ENCODE measurements around the gene BABAM2. TPM values are rescaled to one million over a fixed set of nuclear protein-coding genes. Genes with fewer than 3 reads are reported as not detected.
"Not testable (repeated sequence)": the region's sequence is repeated elsewhere in the genome, so short reads cannot be mapped to it uniquely, and the experiment has no call there.

Gene BABAM2
- total RNA-seq, result 38.4 TPM

DNA sequence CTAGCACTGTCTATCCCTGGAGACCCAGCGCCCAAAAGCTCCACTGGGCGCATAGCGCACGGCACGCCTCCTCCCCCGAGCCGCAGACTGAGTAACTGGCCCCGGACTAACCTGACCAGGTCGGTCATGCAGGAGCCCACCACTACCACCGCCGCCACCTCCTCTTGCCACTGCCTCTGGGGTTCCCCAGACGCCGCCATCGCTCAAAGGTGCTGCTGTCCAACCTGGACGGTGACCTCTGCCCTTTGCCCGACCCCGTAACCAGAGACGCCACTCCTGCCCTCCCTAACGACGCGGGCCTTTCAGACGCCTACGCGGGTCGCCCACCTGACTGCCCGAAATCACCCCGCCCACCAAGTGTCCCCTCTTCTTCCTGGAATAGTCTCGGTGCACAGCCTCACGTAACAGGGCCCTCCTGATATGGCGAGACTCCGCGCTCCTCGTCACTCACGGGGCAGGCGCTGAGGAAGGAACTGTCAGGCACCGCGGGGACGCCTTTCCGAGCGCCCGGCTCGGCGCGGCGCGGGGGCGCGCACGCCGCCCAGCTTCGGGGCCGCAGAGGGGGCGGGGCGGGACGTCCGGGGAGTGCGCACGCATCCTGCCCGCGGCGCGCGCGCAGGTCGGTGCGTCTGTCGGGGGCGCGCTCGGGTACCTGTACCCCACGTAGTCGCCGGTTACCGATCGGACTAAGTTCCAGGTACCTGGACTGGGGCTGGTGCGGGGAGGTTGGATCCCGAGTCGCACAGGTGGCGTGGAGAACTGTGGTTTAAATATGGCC, at the start of gene BABAM2, which contains the start of gene RBKS:
Gene BABAM2 (plus strand): TSS at position 584 of the 778 bp plus-strand sequence. CDS start 3,828 bp downstream, outside the sequence.
Gene RBKS (minus strand): TSS at position 242 of the 778 bp plus-strand sequence. CDS start 42 bp downstream, at position 200.
- H3K27me3 ChIP-seq (ENCODE audit: insufficient read depth, low read length), result no peaks in the 10 kb centered on the region
- H3K4me3 ChIP-seq (ENCODE audit: low read length), result peak within 1 kb of the TSS; percentile 71
- peaks cover 36% of the 10 kb centered on the region for H3K4me1 ChIP-seq (ENCODE audit: insufficient read depth, low read length)

DNA sequence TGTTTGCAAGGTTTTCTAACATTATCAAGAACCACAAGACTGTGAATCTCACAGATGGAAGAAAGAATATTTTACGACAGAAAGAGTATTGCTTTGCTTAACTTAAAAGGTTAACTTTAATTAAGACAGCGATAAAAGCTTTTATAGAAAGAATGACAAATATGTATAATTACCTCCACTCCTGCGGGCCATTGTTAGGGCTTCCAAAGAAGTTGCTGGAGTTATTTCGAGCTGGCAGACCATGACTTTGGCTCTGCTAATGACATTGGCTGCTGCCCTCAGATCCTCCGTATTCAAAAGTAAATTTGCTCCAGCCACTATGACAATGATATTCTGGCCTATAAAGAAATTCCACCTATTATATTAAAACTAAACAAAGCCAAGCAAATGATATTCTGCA, 47.6 kb upstream of the BABAM2 start:
- Histone ChIP-seq H3K4me1 (ENCODE audit: insufficient read depth, low read length) (peaks cover 6% of the 10 kb centered on the region), H3K4me3 (ENCODE audit: low read length) (no peak overlapping the region), H3K9me3 (ENCODE audit: low read depth, low read length) (no peaks in the 10 kb centered on the region), H3K27me3 (ENCODE audit: insufficient read depth, low read length) (no peaks in the 10 kb centered on the region)

More for the DNA sequence above, at the start of gene BABAM2, which contains the start of gene RBKS:
- H3K9me3 ChIP-seq (ENCODE audit: low read depth, low read length), result no peaks in the 10 kb centered on the region

DNA sequence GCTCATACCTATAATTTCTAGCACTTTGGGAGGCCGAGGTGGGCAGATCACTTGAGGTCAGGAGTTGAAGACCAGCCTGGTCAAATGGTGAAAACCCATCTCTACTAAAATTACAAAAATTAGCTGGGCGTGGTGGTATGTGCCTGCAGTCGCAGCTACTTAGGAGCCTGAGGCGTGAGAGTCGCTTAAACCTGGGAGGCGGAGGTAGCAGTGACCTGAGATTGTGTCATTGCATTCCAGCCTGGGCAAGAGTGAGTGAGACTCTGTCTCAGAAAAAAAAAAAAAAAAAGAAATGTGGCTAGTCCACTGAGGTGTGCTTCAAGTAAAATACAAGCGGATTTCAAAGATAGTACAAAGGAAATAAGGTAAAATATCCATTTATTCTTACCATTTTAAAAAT, 46.5 kb upstream of the BABAM2 start:
- H3K4me3 ChIP-seq (ENCODE audit: low read length), result no peak overlapping the region
- H3K27me3 ChIP-seq (ENCODE audit: insufficient read depth, low read length), result no peaks in the 10 kb centered on the region
- H3K4me1 ChIP-seq (ENCODE audit: insufficient read depth, low read length), result peaks cover 6% of the 10 kb centered on the region
- H3K9me3 ChIP-seq (ENCODE audit: low read depth, low read length), result no peaks in the 10 kb centered on the region

DNA sequence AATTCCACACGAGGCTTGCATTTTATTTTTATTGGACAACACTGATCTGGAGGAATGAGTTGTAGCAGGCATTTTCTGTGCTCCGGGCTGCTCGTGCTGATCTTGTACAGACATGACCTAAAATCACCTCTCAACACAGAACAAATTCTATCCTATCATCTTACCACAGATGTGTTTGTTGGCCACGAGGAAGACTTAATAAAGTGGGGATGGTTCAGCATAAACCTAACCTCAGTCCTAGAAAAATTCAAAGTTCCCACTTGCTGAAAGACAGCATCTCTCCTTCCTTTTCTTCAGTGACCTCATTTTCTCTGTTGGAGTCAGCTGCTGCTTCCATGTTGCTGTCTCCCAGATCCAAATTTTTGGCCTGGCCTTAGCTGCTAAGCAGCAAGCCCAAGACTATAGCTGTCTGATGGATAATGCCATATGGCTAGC, 45.7 kb upstream of the BABAM2 start:
- no peaks in the 10 kb centered on the region for H3K27me3 ChIP-seq (ENCODE audit: insufficient read depth, low read length)
- H3K4me1 ChIP-seq (ENCODE audit: insufficient read depth, low read length), result peaks cover 6% of the 10 kb centered on the region
- no peaks in the 10 kb centered on the region for H3K9me3 ChIP-seq (ENCODE audit: low read depth, low read length)
- no peak overlapping the region for H3K4me3 ChIP-seq (ENCODE audit: low read length)

DNA sequence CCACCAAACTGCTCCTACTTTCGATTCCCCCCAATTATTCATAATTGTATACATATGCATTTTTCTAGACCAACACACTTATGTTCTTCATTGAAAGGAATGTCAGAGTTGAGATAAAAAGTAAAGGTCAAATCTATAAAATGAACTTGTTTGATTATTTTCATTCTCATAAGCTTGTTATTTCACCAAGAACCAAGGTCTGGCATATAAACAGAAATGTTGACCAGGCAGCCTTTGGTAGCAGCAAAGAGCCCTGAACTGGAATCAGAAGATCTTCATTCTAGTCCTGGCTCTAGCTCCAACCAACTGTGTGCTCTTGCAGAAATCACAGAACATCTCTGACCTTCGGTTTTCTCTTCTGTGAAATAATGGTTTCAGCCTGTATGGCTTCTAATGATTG, 43.2 kb upstream of the BABAM2 start:
- Histone ChIP-seq H3K9me3 (ENCODE audit: low read depth, low read length) (no peaks in the 10 kb centered on the region), H3K4me1 (ENCODE audit: insufficient read depth, low read length) (no peaks in the 10 kb centered on the region), H3K27me3 (ENCODE audit: insufficient read depth, low read length) (no peaks in the 10 kb centered on the region), H3K4me3 (ENCODE audit: low read length) (no peak overlapping the region)

DNA sequence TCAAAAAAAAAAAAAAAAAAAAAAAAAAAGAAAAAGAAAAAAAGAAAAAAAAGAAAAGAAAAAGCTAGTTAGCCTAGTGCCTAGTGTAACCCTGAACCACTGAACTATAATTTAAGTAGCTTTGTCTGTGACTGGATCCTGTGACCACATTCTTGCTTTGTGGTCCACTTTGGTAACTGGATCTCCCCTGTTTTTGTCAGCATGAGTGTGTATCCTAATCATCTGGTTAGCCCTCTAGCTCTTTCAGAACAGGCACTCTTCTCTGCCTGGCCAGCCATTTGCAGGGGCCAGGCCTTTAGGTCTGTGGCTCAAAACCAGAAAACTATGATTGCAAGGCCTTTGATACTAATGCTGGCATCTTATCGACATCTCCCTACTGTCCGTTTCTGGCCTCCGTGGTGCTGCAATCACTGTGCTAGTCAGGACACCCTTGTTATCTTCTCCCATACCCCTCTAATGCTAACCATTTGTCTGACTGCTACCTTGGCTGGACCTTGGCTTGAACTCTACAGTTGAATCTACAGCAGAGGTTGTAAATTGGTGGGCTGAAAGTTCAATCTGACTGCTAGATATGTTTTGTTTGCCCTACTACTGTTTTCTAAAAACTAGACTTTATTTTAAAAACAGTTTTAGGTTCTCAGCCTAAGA, 40.8 kb upstream of the BABAM2 start:
- Histone ChIP-seq H3K27me3 (ENCODE audit: insufficient read depth, low read length) (no peaks in the 10 kb centered on the region), H3K4me1 (ENCODE audit: insufficient read depth, low read length) (no peaks in the 10 kb centered on the region), H3K4me3 (ENCODE audit: low read length) (no peak overlapping the region), H3K9me3 (ENCODE audit: low read depth, low read length) (no peaks in the 10 kb centered on the region)

DNA sequence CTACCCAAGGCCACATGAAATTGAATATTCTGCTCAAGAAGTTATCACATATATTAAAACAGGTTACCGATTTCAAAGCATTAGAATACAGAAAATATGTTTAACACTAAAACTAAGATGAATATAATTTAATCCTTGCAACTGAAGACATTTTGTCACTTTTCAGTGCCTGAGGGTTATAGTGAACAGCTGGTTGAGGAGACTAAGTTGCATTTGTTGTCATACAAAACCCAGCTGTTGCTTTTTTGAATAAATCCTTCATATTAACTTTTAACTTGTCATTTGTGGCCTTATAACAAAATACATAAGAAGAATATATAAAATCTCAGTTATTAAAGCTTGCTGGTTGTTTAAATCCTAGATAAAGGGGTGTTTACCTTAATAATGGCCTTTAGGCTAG, 37.8 kb upstream of the BABAM2 start:
- Histone ChIP-seq H3K4me3 (ENCODE audit: low read length) (no peak overlapping the region), H3K9me3 (ENCODE audit: low read depth, low read length) (no peaks in the 10 kb centered on the region), H3K4me1 (ENCODE audit: insufficient read depth, low read length) (no peaks in the 10 kb centered on the region), H3K27me3 (ENCODE audit: insufficient read depth, low read length) (no peaks in the 10 kb centered on the region)

DNA sequence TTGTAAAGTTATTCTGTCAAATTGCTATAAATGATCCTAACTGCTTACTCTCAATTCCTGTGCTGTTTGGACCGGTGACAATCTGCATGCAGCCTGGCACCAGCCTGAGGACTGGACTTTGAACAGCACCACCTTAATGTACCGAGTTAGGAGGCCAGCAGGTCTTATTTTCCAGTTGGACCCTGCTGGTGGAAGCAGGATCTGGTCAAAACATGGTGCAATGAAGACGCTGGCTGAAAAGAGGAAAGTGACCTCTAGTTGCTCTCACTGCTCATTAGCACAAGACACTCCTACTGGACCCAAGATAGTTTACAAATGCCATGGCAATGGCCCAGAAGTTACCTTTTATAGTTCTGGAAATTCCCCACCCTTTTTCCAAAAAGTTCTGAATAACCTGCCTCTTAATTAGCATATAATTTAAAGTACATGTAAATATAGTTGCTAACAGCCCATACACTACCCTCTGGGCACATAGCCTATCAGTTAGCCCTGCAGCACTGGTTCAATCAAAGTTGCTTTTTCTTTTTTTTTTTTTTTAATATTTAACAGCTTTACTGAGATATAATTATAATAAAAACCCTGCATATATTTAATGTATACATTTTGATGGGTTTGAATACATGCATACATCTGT, 36.2 kb upstream of the BABAM2 start:
- Histone ChIP-seq H3K4me1 (ENCODE audit: insufficient read depth, low read length) (no peaks in the 10 kb centered on the region), H3K27me3 (ENCODE audit: insufficient read depth, low read length) (no peaks in the 10 kb centered on the region), H3K4me3 (ENCODE audit: low read length) (no peak overlapping the region), H3K9me3 (ENCODE audit: low read depth, low read length) (no peaks in the 10 kb centered on the region)

DNA sequence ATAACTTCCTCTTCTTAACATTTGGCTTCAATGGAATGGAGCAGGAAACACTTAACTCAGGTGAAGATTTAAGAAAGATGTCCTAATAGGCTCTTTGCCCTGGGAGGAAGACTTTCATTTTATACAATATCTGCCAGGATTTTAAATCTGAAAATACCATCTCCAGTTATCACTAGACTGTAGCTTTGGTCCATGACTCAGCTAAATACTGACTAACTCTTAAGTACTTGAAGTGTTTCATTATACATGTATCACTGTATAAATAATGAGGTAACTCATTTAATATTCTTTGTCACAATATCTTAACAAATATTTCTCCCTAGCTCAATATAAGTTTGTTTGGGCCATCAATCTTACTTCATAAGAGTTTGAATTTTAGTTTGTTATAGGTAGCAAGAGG, 35.1 kb upstream of the BABAM2 start:
- Histone ChIP-seq H3K4me3 (ENCODE audit: low read length) (no peak overlapping the region), H3K9me3 (ENCODE audit: low read depth, low read length) (no peaks in the 10 kb centered on the region), H3K27me3 (ENCODE audit: insufficient read depth, low read length) (no peaks in the 10 kb centered on the region)

DNA sequence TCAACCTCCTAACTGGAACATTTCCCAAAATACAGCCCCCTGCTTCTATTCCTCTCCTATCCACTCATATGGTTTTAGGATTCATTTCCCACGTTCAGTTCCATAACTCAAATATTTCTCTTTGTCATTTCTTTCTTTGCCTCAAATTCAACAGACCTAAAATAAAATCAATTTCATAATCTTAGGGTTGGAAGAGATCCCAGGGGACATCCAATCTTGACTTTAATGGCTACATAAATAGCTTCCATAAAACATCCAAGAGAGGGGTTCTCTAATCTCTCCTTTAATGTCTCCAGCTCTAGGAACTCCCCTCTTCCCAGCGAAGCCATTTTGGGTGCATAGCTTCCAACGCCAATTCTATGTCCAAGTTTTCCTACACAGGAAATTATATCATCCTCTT, 34.1 kb upstream of the BABAM2 start:
- Histone ChIP-seq H3K27me3 (ENCODE audit: insufficient read depth, low read length) (no peaks in the 10 kb centered on the region), H3K4me1 (ENCODE audit: insufficient read depth, low read length) (no peaks in the 10 kb centered on the region), H3K9me3 (ENCODE audit: low read depth, low read length) (no peaks in the 10 kb centered on the region), H3K4me3 (ENCODE audit: low read length) (no peak overlapping the region)

More for the DNA sequence above, 35.1 kb upstream of the BABAM2 start:
- H3K4me1 ChIP-seq (ENCODE audit: insufficient read depth, low read length), result no peaks in the 10 kb centered on the region

DNA sequence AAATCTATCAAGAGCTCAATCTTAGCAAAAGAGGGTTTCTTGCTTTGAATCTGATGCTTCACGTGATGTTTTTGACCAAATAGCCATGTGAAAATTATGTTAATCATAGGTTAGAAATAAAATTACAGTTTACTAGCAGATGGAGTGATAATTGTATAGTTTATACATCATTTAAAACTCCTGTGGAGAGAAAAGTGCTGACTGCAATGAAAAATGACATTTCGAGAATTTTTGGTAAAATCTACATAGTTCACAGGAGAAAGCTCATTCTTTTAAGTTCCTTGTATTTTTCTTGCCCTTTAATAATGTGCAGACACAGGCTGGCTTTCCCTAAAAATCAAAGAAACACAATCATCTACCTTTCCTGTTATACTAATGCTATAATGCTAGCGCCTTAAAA, 33.6 kb upstream of the BABAM2 start:
- no peak overlapping the region for H3K4me3 ChIP-seq (ENCODE audit: low read length)
- H3K4me1 ChIP-seq (ENCODE audit: insufficient read depth, low read length), result no peaks in the 10 kb centered on the region
- no peaks in the 10 kb centered on the region for H3K9me3 ChIP-seq (ENCODE audit: low read depth, low read length)
- H3K27me3 ChIP-seq (ENCODE audit: insufficient read depth, low read length), result no peaks in the 10 kb centered on the region

DNA sequence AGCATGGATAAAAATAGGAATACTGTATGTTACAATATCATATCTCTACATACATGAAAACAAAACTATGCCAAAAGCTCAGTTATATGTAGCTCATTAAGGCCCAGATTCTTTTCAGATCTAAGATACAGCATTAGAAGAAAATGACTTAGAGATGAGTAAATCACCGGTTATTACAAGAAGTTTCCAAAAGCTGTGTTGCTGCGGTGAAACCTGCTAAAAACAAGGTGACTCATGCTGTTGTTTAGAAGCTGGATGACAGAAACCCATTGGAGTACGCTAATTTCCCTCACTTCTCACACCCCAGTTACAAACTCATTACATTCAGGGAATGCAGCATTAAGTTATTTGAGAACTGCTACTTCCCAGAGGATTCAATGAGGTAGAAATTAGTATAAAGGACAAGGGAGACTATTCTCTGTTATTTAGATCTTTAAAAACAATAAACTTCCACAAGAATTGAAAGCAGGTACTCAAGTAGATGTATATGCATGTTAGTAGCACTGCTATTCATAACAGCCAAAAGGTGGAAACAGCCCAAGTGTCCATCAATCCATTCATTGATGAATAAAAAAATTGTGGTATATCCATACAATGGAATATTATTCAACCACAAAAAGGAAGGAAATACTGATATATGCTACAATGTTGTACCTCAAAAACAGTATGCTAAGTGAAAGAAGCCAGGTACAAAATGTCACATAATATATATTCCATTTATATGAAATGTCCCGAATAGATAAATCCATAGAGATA, 32.9 kb upstream of the BABAM2 start:
- Histone ChIP-seq H3K4me1 (ENCODE audit: insufficient read depth, low read length) (no peaks in the 10 kb centered on the region), H3K9me3 (ENCODE audit: low read depth, low read length) (no peaks in the 10 kb centered on the region), H3K27me3 (ENCODE audit: insufficient read depth, low read length) (no peaks in the 10 kb centered on the region), H3K4me3 (ENCODE audit: low read length) (no peak overlapping the region)

DNA sequence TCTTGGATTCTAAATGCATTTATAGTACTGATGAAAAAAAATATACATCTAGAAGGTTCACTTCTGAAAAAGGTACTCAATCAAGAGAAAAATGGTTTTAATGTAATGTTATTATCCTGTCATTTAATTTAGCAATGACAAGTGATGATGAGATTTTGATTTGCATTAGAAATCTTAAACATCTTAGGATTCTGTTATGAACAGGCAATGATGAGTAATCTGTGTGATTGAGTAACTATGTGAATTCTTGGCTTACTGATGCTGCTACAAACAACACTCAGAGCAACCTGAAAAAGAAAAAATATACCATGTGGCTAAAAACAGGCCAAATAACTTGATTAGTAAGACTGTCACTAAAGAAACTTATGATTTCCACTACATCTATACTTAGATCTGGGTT, 30.4 kb upstream of the BABAM2 start:
- Histone ChIP-seq H3K27me3 (ENCODE audit: insufficient read depth, low read length) (no peaks in the 10 kb centered on the region), H3K9me3 (ENCODE audit: low read depth, low read length) (no peaks in the 10 kb centered on the region), H3K4me3 (ENCODE audit: low read length) (no peak overlapping the region), H3K4me1 (ENCODE audit: insufficient read depth, low read length) (no peaks in the 10 kb centered on the region)

DNA sequence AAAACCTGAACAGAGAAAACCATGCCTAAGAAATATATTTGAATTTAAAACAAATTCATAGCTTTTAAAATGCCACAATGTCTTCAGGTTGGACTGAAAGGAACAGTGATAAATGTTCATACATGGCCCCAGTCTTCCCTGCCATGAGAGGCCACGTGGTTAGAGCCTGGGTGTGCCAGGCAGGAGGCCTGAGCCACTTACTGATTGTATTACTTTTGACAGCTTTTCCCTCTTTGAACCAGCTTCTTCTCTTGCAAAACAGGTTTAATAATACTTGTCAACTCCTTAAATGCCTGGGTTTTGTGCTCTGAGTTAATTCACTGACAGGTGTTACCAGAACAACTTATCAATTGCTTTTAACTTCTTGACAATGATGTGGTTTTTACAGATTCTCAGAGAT, 27.4 kb upstream of the BABAM2 start:
- Histone ChIP-seq H3K27me3 (ENCODE audit: insufficient read depth, low read length) (no peaks in the 10 kb centered on the region), H3K4me3 (ENCODE audit: low read length) (no peak overlapping the region), H3K9me3 (ENCODE audit: low read depth, low read length) (no peaks in the 10 kb centered on the region), H3K4me1 (ENCODE audit: insufficient read depth, low read length) (no peaks in the 10 kb centered on the region)

DNA sequence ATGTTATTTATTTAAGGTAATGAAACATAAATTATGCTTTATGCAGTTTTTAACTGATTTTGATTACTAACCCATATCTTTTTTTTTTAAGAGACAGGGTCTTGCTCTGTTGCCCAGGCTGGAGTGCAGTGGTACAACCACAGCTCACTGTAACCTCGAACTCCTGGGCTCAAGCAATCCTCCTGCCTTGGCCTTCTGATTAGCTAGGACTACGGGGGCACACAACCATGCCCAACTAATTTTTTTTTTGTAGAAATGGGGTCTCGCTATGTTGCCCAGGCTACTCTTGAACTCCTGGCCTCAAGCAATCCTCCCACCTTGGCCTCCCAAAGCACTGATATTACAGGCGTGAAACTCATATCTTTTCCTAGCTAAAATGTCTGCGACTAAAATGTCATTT, 26.6 kb upstream of the BABAM2 start:
- H3K27me3 ChIP-seq (ENCODE audit: insufficient read depth, low read length); H3K4me1 ChIP-seq (ENCODE audit: insufficient read depth, low read length); H3K4me3 ChIP-seq (ENCODE audit: low read length); H3K9me3 ChIP-seq (ENCODE audit: low read depth, low read length): not testable (repeated sequence)

Data from mononuclear cell (primary cell).